HL-60 (cell line): Measurements from ENCODE around the gene WHAMM.

ENCODE experiments used
- DNase-seq, 2 experiments: peaks; one replicate each; pipeline ENCODE4 v3.0.0-alpha.2; 2010 to 2020; ENCODE audit warnings: low read depth in 1 of 2, low spot score in 1 of 2
- H3K27ac ChIP-seq: fragments of 250-450 bp; sonication (Bioruptor Pico); replicated peaks from 2 replicates; pipeline ENCODE4 v1.5.1; 2020; ENCODE audit warnings: mild to moderate bottlenecking, moderate library complexity
- H3K27me3 ChIP-seq: fragments of 250-450 bp; sonication (Bioruptor Pico); 2 replicates; pipeline ENCODE4 v1.5.1; 2021; ENCODE audit warnings: mild to moderate bottlenecking, moderate library complexity; ENCODE audit not compliant: insufficient read depth, poor library complexity, severe bottlenecking
- H3K4me3 ChIP-seq: replicated peaks from 2 replicates; pipeline ENCODE4 v1.5.1; 2011; ENCODE audit warnings: mild to moderate bottlenecking, control low read depth, low read length; ENCODE audit not compliant: insufficient read depth
- CTCF ChIP-seq: IDR thresholded peaks from one replicate; pipeline ENCODE4 v1.5.1; 2011; ENCODE audit warnings: low read length, control low read depth, inconsistent platforms; ENCODE audit not compliant: insufficient read depth
- GABPA ChIP-seq: IDR thresholded peaks from 2 replicates; pipeline ENCODE4 v1.6.1; 2012; ENCODE audit warnings: low read depth
- POLR2AphosphoS5 ChIP-seq: IDR thresholded peaks from 2 replicates; pipeline ENCODE4 v1.6.1; 2012; ENCODE audit warnings: low read depth
- SPI1 ChIP-seq: IDR thresholded peaks from 2 replicates; pipeline ENCODE4 v1.6.1; 2012; ENCODE audit warnings: low read depth, mild to moderate bottlenecking, borderline replicate concordance
- TF ChIP-seq, protein P1 (sequence below): IDR thresholded peaks from 2 replicates; pipeline ENCODE4 v1.6.1; 2012; ENCODE audit warnings: low read depth; ENCODE audit not compliant: insufficient replicate concordance

WHAMM gene

DNA sequence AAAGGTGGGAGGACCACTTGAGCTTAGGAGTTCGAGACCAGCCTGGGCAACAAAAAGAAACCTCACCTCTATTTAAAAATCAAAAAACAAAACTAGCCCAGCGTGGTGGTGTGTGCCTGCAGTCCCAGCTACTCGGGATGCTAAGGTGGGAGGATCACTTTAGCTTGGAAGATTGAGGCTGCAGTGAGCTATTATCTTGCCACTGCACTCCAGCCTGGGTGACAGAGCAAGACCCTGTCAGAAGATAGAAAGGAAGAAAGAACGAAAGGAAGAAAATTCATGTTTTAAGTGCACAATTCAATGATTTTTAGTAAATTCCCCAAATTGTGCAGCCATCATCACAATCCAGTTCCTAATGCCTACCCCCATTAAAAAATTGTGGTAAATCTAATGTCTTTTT is 11.3 kb upstream of the WHAMM start:
- TF ChIP-seq GABPA: no peak
- TF ChIP-seq, protein P1, sequence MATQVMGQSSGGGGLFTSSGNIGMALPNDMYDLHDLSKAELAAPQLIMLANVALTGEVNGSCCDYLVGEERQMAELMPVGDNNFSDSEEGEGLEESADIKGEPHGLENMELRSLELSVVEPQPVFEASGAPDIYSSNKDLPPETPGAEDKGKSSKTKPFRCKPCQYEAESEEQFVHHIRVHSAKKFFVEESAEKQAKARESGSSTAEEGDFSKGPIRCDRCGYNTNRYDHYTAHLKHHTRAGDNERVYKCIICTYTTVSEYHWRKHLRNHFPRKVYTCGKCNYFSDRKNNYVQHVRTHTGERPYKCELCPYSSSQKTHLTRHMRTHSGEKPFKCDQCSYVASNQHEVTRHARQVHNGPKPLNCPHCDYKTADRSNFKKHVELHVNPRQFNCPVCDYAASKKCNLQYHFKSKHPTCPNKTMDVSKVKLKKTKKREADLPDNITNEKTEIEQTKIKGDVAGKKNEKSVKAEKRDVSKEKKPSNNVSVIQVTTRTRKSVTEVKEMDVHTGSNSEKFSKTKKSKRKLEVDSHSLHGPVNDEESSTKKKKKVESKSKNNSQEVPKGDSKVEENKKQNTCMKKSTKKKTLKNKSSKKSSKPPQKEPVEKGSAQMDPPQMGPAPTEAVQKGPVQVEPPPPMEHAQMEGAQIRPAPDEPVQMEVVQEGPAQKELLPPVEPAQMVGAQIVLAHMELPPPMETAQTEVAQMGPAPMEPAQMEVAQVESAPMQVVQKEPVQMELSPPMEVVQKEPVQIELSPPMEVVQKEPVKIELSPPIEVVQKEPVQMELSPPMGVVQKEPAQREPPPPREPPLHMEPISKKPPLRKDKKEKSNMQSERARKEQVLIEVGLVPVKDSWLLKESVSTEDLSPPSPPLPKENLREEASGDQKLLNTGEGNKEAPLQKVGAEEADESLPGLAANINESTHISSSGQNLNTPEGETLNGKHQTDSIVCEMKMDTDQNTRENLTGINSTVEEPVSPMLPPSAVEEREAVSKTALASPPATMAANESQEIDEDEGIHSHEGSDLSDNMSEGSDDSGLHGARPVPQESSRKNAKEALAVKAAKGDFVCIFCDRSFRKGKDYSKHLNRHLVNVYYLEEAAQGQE: no peak
- TF ChIP-seq POLR2AphosphoS5: no peak
- TF ChIP-seq SPI1: no peak
- no peak for TF ChIP-seq CTCF

GRCh38 chr15:82798531-82799166 is 10.8 kb upstream of the WHAMM start:
- Histone ChIP-seq H3K4me3 (no peak overlapping the region), H3K27ac (no peak overlapping the region), H3K27me3 (no peaks in the 10 kb centered on the region)
- DNase-seq: no peak
- TF ChIP-seq, protein P1: no peak
- no peak for TF ChIP-seq GABPA
- TF ChIP-seq SPI1: peak; percentile 1; the same call in 1 of the 2 replicates

More for the DNA sequence above, 11.3 kb upstream of the WHAMM start:
- no peak overlapping the region for H3K4me3 ChIP-seq
- no peak overlapping the region for H3K27ac ChIP-seq
- H3K27me3 ChIP-seq: no peaks in the 10 kb centered on the region
- DNase-seq: no peak

- H3K27me3 ChIP-seq: no peaks in the 10 kb centered on the region
- H3K27ac ChIP-seq: no peak overlapping the region
- TF ChIP-seq POLR2AphosphoS5 (no peak), SPI1 (no peak)
- H3K4me3 ChIP-seq: no peak overlapping the region
- no peak for DNase-seq
These were observed 10.1 kb upstream of the WHAMM start for GRCh38 chr15:82799183-82799841.

DNA sequence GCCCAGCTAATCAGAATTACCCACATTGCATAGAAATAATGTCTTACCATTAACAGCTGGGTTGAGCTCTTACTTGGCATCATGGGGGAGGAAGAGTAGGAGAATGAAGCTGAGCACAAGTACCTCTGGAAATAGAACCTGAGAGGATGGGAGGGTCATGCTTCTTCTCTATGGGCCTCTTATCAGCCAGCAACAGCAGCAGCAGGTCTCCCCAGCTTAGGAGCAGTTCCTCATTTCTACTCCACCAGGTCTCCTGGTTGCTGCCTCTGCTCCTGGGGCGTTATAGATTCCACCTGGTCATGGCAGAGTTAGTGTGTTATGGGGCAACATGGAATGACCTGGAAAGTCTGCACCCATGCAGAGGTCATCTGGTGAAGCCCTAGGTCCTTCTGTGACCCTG is 6.9 kb upstream of the WHAMM start:
- peak in 1 of 2 experiments; percentile 35 for DNase-seq
- Histone ChIP-seq H3K27ac (no peak overlapping the region), H3K27me3 (no peaks in the 10 kb centered on the region), H3K4me3 (no peak overlapping the region)
- TF ChIP-seq CTCF (no peak), SPI1 (peak; percentile 93)
